Prostate gland (tissue), 2 donors: ENCODE data around the gene SLC5A10. TPM values are rescaled to one million over a fixed set of nuclear protein-coding genes. Genes with fewer than 3 reads are reported as not detected.

Experiments used
- DNase-seq: peaks from one replicate; pipeline ENCODE4 v3.0.0-alpha.2; 2019; ENCODE audit warnings: low spot score
- H3K27ac ChIP-seq, 2 donors: fragments of 200-600 bp; sonication (generic); 2 replicates each; pipeline ENCODE4 v1.5.1; 2017 to 2019
- H3K27me3 ChIP-seq: fragments of 200-600 bp; sonication (generic); replicated peaks from 2 replicates; pipeline ENCODE4 v1.5.1; 2019; ENCODE audit not compliant: insufficient read depth
- H3K36me3 ChIP-seq, 2 donors: fragments of 200-600 bp; sonication (generic); 1 replicate in 1 of 2; 2 replicates in 1 of 2; pipeline versions ENCODE4 v1.5.1 to v1.8.1; 2017 to 2019
- H3K4me1 ChIP-seq: fragments of 200-600 bp; sonication (generic); replicated peaks from 2 replicates; pipeline ENCODE4 v1.5.1; 2019
- H3K4me3 ChIP-seq, 2 donors: fragments of 200-600 bp; sonication (generic); 2 replicates each; pipeline ENCODE4 v1.5.1; 2017 to 2019
- H3K9me3 ChIP-seq: fragments of 200-600 bp; sonication (generic); 2 replicates; pipeline ENCODE4 v1.5.1; 2017
- CTCF ChIP-seq, 4 experiments: fragments of 200-600 bp in 2 of 4; fragments of 450-650 bp in 2 of 4; sonication (generic) in 2 of 4; IDR thresholded peaks; 1 replicate in 3 of 4; 2 replicates in 1 of 4; pipeline ENCODE4 v1.5.1; 2016 to 2019; ENCODE audit warnings: antibody characterized with exemption in 4 of 4, mild to moderate bottlenecking in 2 of 4, moderate library complexity in 2 of 4
- POLR2A ChIP-seq: fragments of 450-650 bp; IDR thresholded peaks from one replicate; pipeline ENCODE4 v1.6.1; 2016; ENCODE audit warnings: antibody characterized with exemption, mild to moderate bottlenecking
- POLR2AphosphoS5 ChIP-seq: sonication (generic); formaldehyde crosslinking; IDR thresholded peaks from one replicate; pipeline ENCODE4 v1.6.1; 2017; ENCODE audit warnings: antibody characterized with exemption
- WGBS: methylation state at CpG from one replicate; pipeline ENCODE4 v1.1.5; 2018; 5-methylcytosine and 5-hydroxymethylcytosine counted together
- intact Hi-C: fragments of 100-400 bp; cut with DNase I; formaldehyde crosslinking; loops from one replicate; pipeline ENCODE4 v1.14.2; 2022
- total RNA-seq, 2 donors: library from RNA; depleted of rRNA; stranded (reverse); fragments of >200 nt; gene quantifications; one replicate each; pipeline ENCODE4 v1.1.0, GENCODE V29; 2016

SLC5A10 gene
- total RNA-seq, 2 donors from 2014 or later, result not detected

GRCh38 chr17:18959071-18959844 lies 7.3 kb downstream of the SLC5A10 start:
- TF ChIP-seq CTCF (IDR thresholded peaks at IDR 0.05) (no peak), POLR2AphosphoS5 (no peak), POLR2A (no peak)
- H3K9me3 ChIP-seq, result no peaks in the 10 kb centered on the region
- no peak overlapping the region for H3K27ac ChIP-seq
- H3K27me3 ChIP-seq, result no peaks in the 10 kb centered on the region
- 85% methylated on average over 20 of the region's 22 CpGs for WGBS
- DNase-seq, result no peak
- intact Hi-C loops, result no loop called here
- no peaks in the 10 kb centered on the region for H3K36me3 ChIP-seq
- H3K4me3 ChIP-seq, result no peak overlapping the region
- no peaks in the 10 kb centered on the region for H3K4me1 ChIP-seq

- intact Hi-C loops, result loop anchor here (5.0 kb wide), 1 partner anchor 42 kb away; the partner anchor contains the start of gene FAM83G
- Histone ChIP-seq H3K4me1 (no peaks in the 10 kb centered on the region), H3K27me3 (no peaks in the 10 kb centered on the region), H3K9me3 (no peaks in the 10 kb centered on the region), H3K4me3 (no peak overlapping the region), H3K27ac (no peak overlapping the region), H3K36me3 (no peaks in the 10 kb centered on the region)
- 93% methylated on average over 5 of the region's 5 CpGs for WGBS
- TF ChIP-seq POLR2A, result no peak
- TF ChIP-seq CTCF (IDR thresholded peaks at IDR 0.05), result no peak
- no peak for TF ChIP-seq POLR2AphosphoS5
- no peak for DNase-seq
These were observed 7.9 kb downstream of the SLC5A10 start for GRCh38 chr17:18959845-18960240.

GRCh38 chr17:18960241-18960665 lies 8.3 kb downstream of the SLC5A10 start:
- Histone ChIP-seq H3K27ac (no peak overlapping the region), H3K9me3 (no peaks in the 10 kb centered on the region), H3K4me3 (no peak overlapping the region), H3K4me1 (no peaks in the 10 kb centered on the region), H3K36me3 (no peaks in the 10 kb centered on the region), H3K27me3 (no peaks in the 10 kb centered on the region)
- no peak for TF ChIP-seq CTCF (IDR thresholded peaks at IDR 0.05)
- no peak for TF ChIP-seq POLR2A
- TF ChIP-seq POLR2AphosphoS5, result no peak
- 88% methylated on average over 15 of the region's 15 CpGs for WGBS
- intact Hi-C loops, result loop anchor here (5.0 kb wide), 1 partner anchor 42 kb away; the partner anchor contains the start of gene FAM83G
- DNase-seq, result no peak

GRCh38 chr17:18960803-18961511 lies 9.0 kb downstream of the SLC5A10 start:
- no peaks in the 10 kb centered on the region for H3K9me3 ChIP-seq
- no peaks in the 10 kb centered on the region for H3K36me3 ChIP-seq
- DNase-seq, result peak; percentile 71
- TF ChIP-seq POLR2A (no peak), CTCF (IDR thresholded peaks at IDR 0.05) (peak; percentile 87 to 99 (median 93)), POLR2AphosphoS5 (peak; percentile 34)
- WGBS, result 54% methylated on average over 8 of the region's 17 CpGs
- no peak overlapping the region for H3K4me3 ChIP-seq
- H3K27me3 ChIP-seq, result no peaks in the 10 kb centered on the region
- H3K4me1 ChIP-seq, result no peaks in the 10 kb centered on the region
- H3K27ac ChIP-seq, result no peak overlapping the region
- intact Hi-C loops, result loop anchor here (5.0 kb wide), 1 partner anchor 41 kb away; the partner anchor contains the start of gene FAM83G
